Neural crest cell (in vitro differentiated cells): Measurements from ENCODE around the gene KRTAP5-11. TPM values are rescaled to one million over a fixed set of nuclear protein-coding genes. Genes with fewer than 3 reads are reported as not detected.

Experiments used
- DNase-seq: peaks from one replicate; pipeline ENCODE4 v3.0.0; 2021; ENCODE audit warnings: low read depth, mixed read lengths, low spot score
- H3K27ac Mint-ChIP-seq: one replicate; pipeline ENCODE4 v1.8.0; 2021; ENCODE audit warnings: mild to moderate bottlenecking, mixed read lengths; ENCODE audit not compliant: unreplicated experiment
- H3K27me3 Mint-ChIP-seq: 2 replicates; pipeline ENCODE4 v1.8.0; 2021; ENCODE audit warnings: low read depth, mild to moderate bottlenecking, mixed read lengths
- H3K36me3 Mint-ChIP-seq: 2 replicates; pipeline ENCODE4 v1.8.0; 2021; ENCODE audit warnings: low read depth, mild to moderate bottlenecking, mixed read lengths
- H3K4me1 Mint-ChIP-seq: 2 replicates; pipeline ENCODE4 v1.8.0; 2021; ENCODE audit warnings: mixed read lengths
- H3K4me3 Mint-ChIP-seq: one replicate; pipeline ENCODE4 v1.8.0; 2021; ENCODE audit warnings: mild to moderate bottlenecking, mixed read lengths
- H3K9me3 Mint-ChIP-seq: 2 replicates; pipeline ENCODE4 v1.8.0; 2021; ENCODE audit warnings: mixed read lengths
- CTCF ChIP-seq: fragments of 200-600 bp; sonication (generic); conservative IDR thresholded peaks from 2 replicates; pipeline ENCODE4 v1.5.0; 2021; ENCODE audit warnings: antibody characterized with exemption, mild to moderate bottlenecking
- total RNA-seq: library from RNA; stranded (reverse); gene quantifications from 2 replicates; pipeline ENCODE4 v1.2.1, GENCODE V29; 2021

The KRTAP5-11 gene
- total RNA-seq, 1 donor from 2014 or later, result not detected

GRCh38 chr11:71557257-71557656 is 25.4 kb downstream of the KRTAP5-11 start:
- DNase-seq, result no peak
- peaks cover 2% of the 10 kb centered on the region for H3K36me3 Mint-ChIP-seq
- TF ChIP-seq CTCF, result no peak
- H3K4me3 Mint-ChIP-seq, result no peak overlapping the region
- H3K9me3 Mint-ChIP-seq, result peaks cover 4% of the 10 kb centered on the region
- H3K27ac Mint-ChIP-seq, result no peak overlapping the region
- H3K27me3 Mint-ChIP-seq, result peaks cover under 1% of the 10 kb centered on the region
- no peaks in the 10 kb centered on the region for H3K4me1 Mint-ChIP-seq

- H3K9me3 Mint-ChIP-seq, result peaks cover 4% of the 10 kb centered on the region
- TF ChIP-seq CTCF, result no peak
- DNase-seq, result no peak
- H3K27ac Mint-ChIP-seq, result no peak overlapping the region
- peaks cover 2% of the 10 kb centered on the region for H3K36me3 Mint-ChIP-seq
- H3K27me3 Mint-ChIP-seq, result no peaks in the 10 kb centered on the region
- no peaks in the 10 kb centered on the region for H3K4me1 Mint-ChIP-seq
- no peak overlapping the region for H3K4me3 Mint-ChIP-seq
These were observed 26.7 kb downstream of the KRTAP5-11 start for GRCh38 chr11:71556018-71556417.

- Mint-ChIP-seq H3K4me1 (no peaks in the 10 kb centered on the region), H3K9me3 (peaks cover 4% of the 10 kb centered on the region), H3K27ac (no peak overlapping the region), H3K36me3 (peaks cover 2% of the 10 kb centered on the region), H3K4me3 (no peak overlapping the region), H3K27me3 (no peaks in the 10 kb centered on the region)
- TF ChIP-seq CTCF, result no peak
- DNase-seq, result no peak
These were observed 27.2 kb downstream of the KRTAP5-11 start for GRCh38 chr11:71555508-71555907.

GRCh38 chr11:71554996-71555395 is 27.7 kb downstream of the KRTAP5-11 start:
- Mint-ChIP-seq H3K27ac (no peak overlapping the region), H3K9me3 (peaks cover 2% of the 10 kb centered on the region), H3K27me3 (no peaks in the 10 kb centered on the region), H3K4me3 (no peak overlapping the region), H3K4me1 (no peaks in the 10 kb centered on the region), H3K36me3 (no peaks in the 10 kb centered on the region)
- no peak for DNase-seq
- TF ChIP-seq CTCF, result no peak

GRCh38 chr11:71551711-71552110 is 31.0 kb downstream of the KRTAP5-11 start:
- H3K9me3 Mint-ChIP-seq, result no peaks in the 10 kb centered on the region
- DNase-seq, result no peak
- no peak for TF ChIP-seq CTCF
- no peak overlapping the region for H3K4me3 Mint-ChIP-seq
- H3K4me1 Mint-ChIP-seq, result no peaks in the 10 kb centered on the region
- no peak overlapping the region for H3K27ac Mint-ChIP-seq
- no peaks in the 10 kb centered on the region for H3K27me3 Mint-ChIP-seq
- H3K36me3 Mint-ChIP-seq, result no peaks in the 10 kb centered on the region

GRCh38 chr11:71548716-71549151 is 33.9 kb downstream of the KRTAP5-11 start:
- H3K36me3 Mint-ChIP-seq, result no peaks in the 10 kb centered on the region
- no peak overlapping the region for H3K4me3 Mint-ChIP-seq
- no peak for TF ChIP-seq CTCF
- no peak overlapping the region for H3K27ac Mint-ChIP-seq
- no peaks in the 10 kb centered on the region for H3K27me3 Mint-ChIP-seq
- H3K4me1 Mint-ChIP-seq, result no peaks in the 10 kb centered on the region
- peaks cover 6% of the 10 kb centered on the region for H3K9me3 Mint-ChIP-seq
- DNase-seq, result no peak
